Progenitor cell of endocrine pancreas (in vitro differentiated cells): ENCODE measurements around the gene FAM171A2. TPM values are rescaled to one million over a fixed set of nuclear protein-coding genes. Genes with fewer than 3 reads are reported as not detected.

Experiments
- DNase-seq: peaks from one replicate; pipeline ENCODE4 v3.0.0; 2021; ENCODE audit warnings: low spot score; ENCODE audit not compliant: unreplicated experiment
- H3K27ac Mint-ChIP-seq: 2 replicates; pipeline ENCODE4 v1.8.0; 2021; ENCODE audit warnings: mild to moderate bottlenecking, moderate library complexity, mixed read lengths
- H3K27me3 Mint-ChIP-seq: 2 replicates; pipeline ENCODE4 v1.8.0; 2021; ENCODE audit warnings: mixed read lengths
- H3K36me3 Mint-ChIP-seq: 2 replicates; pipeline ENCODE4 v1.8.0; 2022; ENCODE audit warnings: mixed read lengths; ENCODE audit not compliant: insufficient read depth
- H3K4me1 Mint-ChIP-seq: 2 replicates; pipeline ENCODE4 v1.8.0; 2021; ENCODE audit warnings: low read depth, mixed read lengths
- H3K4me3 Mint-ChIP-seq: 2 replicates; pipeline ENCODE4 v1.8.0; 2021; ENCODE audit warnings: low read depth, mild to moderate bottlenecking, moderate library complexity, mixed read lengths
- H3K9me3 Mint-ChIP-seq: 2 replicates; pipeline ENCODE4 v1.8.0; 2021; ENCODE audit warnings: low read depth, mixed read lengths
- total RNA-seq: library from RNA; stranded (reverse); gene quantifications from 2 replicates; pipeline ENCODE4 v1.2.1, GENCODE V29; 2021
- TF ChIP-seq, protein P1 (sequence below): fragments of 200-600 bp; sonication (generic); IDR thresholded peaks from one replicate; pipeline ENCODE4 v1.5.0; 2021; ENCODE audit warnings: antibody characterized with exemption, mild to moderate bottlenecking; ENCODE audit not compliant: unreplicated experiment

Gene FAM171A2
- total RNA-seq, 1 donor from 2014 or later = 42.5 TPM

DNA sequence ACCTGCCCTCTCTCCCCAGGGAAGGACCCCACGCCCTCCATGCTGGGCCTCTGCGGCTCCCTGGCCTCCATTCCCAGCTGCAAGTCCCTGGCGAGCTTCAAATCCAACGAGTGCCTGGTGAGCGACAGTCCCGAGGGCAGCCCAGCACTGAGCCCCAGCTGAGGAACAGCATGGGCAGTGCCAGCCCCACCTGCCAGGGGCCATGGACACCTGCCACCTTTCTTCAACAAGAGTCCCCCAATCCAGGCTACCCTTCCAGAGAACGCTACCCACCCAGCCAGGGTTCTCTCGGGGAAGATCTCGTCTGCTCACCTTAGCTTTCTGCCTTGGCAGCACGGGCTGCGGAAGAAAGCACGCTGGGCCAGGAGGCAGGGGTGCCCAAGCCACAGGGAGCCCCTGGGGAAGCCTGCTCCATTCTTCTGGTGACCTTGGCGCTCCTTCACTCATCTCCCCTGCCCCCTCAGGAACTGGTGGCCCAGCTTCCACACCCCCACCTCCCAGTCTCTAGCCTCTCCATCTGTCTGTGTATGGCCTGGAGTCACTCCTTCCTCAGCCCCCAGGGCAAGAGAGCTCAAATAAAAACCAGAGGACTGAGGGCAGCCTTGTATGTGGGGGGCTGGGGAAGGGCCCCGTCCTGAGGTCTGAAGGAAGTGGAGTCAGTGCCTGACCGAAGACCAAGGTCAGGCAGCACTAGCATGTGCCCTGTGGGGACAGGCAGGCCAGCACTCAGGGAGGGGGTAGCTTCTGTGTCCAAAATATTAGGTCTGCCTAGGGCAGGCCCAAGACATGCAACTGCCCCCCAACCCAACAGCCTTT, 45.4 kb downstream of the FAM171A2 start:
- Mint-ChIP-seq H3K27ac (peak overlapping the region; percentile 80), H3K36me3 (peaks cover 3% of the 10 kb centered on the region), H3K4me3 (no peak overlapping the region), H3K4me1 (peaks cover 9% of the 10 kb centered on the region), H3K9me3 (no peaks in the 10 kb centered on the region), H3K27me3 (peaks cover 43% of the 10 kb centered on the region)
- TF ChIP-seq, protein P1, sequence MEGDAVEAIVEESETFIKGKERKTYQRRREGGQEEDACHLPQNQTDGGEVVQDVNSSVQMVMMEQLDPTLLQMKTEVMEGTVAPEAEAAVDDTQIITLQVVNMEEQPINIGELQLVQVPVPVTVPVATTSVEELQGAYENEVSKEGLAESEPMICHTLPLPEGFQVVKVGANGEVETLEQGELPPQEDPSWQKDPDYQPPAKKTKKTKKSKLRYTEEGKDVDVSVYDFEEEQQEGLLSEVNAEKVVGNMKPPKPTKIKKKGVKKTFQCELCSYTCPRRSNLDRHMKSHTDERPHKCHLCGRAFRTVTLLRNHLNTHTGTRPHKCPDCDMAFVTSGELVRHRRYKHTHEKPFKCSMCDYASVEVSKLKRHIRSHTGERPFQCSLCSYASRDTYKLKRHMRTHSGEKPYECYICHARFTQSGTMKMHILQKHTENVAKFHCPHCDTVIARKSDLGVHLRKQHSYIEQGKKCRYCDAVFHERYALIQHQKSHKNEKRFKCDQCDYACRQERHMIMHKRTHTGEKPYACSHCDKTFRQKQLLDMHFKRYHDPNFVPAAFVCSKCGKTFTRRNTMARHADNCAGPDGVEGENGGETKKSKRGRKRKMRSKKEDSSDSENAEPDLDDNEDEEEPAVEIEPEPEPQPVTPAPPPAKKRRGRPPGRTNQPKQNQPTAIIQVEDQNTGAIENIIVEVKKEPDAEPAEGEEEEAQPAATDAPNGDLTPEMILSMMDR = no peak
- DNase-seq = no peak

- H3K9me3 Mint-ChIP-seq = no peaks in the 10 kb centered on the region
- H3K36me3 Mint-ChIP-seq = peaks cover 3% of the 10 kb centered on the region
- TF ChIP-seq, protein P1 = no peak
- peaks cover 49% of the 10 kb centered on the region for H3K27me3 Mint-ChIP-seq
- no peak for DNase-seq
- H3K27ac Mint-ChIP-seq = peak overlapping the region; percentile 51
- peaks cover 9% of the 10 kb centered on the region for H3K4me1 Mint-ChIP-seq
- no peak overlapping the region for H3K4me3 Mint-ChIP-seq
These were observed 46.1 kb downstream of the FAM171A2 start for GRCh38 chr17:44317545-44317944.

DNA sequence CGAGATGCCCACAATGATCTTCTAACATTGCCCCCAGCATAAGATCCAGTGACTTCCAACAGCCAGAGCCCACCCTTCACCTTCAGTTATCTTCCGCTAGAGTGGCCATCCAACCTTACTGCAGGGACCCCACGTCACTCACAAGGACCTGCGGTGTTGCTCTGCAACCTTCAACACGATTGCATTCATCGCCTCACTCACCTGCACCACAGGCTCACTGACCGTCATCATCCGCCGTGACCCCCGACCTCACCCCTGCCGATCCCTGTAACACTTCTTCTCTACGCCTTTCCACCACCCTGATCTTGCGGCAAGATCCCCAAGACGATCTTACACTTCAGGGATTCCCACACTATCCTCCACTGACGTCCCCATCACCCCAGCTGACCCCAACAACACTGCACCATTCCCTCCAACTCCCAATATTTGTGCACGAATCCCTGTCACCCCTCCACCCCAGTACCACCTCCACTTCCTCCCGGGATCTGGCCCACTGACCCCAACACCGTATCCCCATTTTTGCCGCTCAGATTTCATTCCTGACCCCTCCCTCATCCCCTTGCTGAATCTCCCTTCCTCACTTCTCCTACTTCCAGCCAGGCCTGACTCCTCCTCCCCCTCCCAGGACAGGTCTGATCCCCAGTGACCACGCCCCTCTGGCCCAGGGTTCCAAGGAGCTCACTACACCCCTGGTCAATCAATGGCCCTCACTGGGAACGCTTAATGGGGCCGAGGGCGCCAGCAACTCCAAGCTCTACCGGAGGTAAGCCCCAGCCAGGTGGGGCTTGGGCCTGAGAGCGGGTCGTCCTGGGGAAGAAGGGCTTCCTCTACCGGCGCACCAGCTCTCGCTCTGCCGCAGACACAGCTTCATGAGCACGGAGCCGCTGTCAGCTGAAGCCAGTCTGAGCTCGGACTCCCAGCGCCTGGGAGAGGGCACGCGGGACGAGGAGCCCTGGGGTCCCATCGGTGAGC, 47.6 kb downstream of the FAM171A2 start:
- no peak for DNase-seq
- H3K4me1 Mint-ChIP-seq = peaks cover 9% of the 10 kb centered on the region
- no peak overlapping the region for H3K27ac Mint-ChIP-seq
- peaks cover 58% of the 10 kb centered on the region for H3K27me3 Mint-ChIP-seq
- peaks cover 3% of the 10 kb centered on the region for H3K36me3 Mint-ChIP-seq
- TF ChIP-seq, protein P1 = no peak
- H3K9me3 Mint-ChIP-seq = no peaks in the 10 kb centered on the region
- peak overlapping the region; percentile 55 for H3K4me3 Mint-ChIP-seq

DNA sequence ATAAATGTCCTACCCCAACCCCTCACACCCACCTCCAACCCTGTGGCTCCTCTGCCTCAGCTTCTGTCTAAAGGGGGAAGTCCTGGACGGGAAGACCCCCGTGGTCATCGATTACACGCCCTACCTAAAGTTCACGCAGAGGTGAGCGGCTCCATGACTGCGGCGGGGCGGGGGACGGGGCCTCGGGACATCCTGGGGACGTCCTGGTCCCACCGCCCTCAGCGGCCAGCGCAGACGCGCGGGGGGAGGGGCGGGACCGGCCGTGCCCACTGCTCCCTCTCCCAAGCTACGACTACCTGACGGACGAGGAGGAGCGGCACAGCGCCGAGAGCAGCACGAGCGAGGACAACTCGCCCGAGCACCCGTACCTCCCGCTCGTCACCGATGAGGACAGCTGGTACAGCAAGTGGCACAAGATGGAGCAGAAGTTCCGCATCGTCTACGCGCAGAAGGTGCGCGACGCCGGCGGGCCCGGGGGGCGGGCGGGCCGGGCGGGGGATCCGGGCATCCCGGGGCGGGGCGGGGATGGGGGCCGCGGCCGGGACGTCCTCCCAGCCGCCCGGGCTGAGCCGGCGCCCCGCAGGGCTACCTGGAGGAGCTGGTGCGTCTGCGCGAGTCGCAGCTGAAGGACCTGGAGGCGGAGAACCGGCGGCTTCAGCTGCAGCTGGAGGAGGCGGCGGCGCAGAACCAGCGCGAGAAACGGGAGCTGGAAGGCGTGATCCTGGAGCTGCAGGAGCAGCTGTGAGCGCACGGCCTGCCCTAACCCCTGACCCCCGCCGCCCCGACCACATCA, 48.6 kb downstream of the FAM171A2 start:
- TF ChIP-seq, protein P1 = no peak
- Mint-ChIP-seq H3K27ac (no peak overlapping the region), H3K36me3 (peaks cover 3% of the 10 kb centered on the region), H3K4me1 (peaks cover 9% of the 10 kb centered on the region), H3K9me3 (no peaks in the 10 kb centered on the region), H3K27me3 (peaks cover 64% of the 10 kb centered on the region), H3K4me3 (peak overlapping the region; percentile 55)
- DNase-seq = no peak

DNA sequence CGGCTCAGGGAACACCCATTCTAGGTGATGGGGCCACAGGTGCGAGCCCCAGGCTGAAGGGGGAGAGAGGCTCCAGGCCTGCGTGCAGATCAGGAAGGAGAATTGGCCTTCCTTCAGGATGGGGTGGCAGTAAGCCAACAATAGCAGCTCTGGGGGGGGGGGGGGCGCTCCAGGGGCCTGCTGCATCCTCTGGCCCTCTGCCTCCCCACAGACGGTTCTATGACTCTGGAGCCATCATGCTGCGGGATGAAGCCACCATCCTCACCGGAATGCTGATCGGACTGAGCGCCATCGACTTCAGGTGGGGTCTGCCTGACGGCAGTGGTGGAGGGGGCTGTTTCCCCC, 49.2 kb downstream of the FAM171A2 start:
- no peak for DNase-seq
- H3K27ac Mint-ChIP-seq = no peak overlapping the region
- peaks cover 9% of the 10 kb centered on the region for H3K4me1 Mint-ChIP-seq

More for the DNA sequence above, 49.2 kb downstream of the FAM171A2 start:
- TF ChIP-seq, protein P1 = no peak
- Mint-ChIP-seq H3K4me3 (peak overlapping the region; percentile 48), H3K36me3 (peaks cover 3% of the 10 kb centered on the region), H3K27me3 (peaks cover 68% of the 10 kb centered on the region), H3K9me3 (no peaks in the 10 kb centered on the region)
